ENCODE data around the gene DHX57.

DHX57 gene

DNA sequence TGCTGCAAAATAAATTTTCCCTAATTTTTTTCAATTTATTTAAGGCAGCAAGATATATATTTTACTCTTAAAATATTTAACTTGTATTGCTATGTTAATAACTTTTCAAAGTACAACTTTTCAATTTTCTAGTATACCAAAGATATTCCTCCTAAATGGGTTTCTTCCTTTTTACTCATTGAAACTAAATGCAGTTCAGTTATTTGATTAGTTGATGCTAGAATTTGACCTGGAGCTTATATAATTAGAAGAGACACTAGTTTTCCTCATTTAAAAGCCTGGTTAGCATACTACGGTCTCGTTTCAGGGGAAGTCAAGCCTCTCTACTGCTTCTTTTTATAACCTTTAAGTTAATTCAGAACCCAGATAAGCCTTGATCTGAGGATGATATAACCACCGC lies 13.8 kb upstream of the DHX57 start, which contains the start of gene ARHGEF33:
Gene ARHGEF33 (plus strand): TSS at position 301 of the 400 bp plus-strand sequence. CDS start 29,573 bp downstream, outside the sequence.
- no peak for DNase-seq (ENCODE audit: low spot score)
- TF ChIP-seq, protein P1, sequence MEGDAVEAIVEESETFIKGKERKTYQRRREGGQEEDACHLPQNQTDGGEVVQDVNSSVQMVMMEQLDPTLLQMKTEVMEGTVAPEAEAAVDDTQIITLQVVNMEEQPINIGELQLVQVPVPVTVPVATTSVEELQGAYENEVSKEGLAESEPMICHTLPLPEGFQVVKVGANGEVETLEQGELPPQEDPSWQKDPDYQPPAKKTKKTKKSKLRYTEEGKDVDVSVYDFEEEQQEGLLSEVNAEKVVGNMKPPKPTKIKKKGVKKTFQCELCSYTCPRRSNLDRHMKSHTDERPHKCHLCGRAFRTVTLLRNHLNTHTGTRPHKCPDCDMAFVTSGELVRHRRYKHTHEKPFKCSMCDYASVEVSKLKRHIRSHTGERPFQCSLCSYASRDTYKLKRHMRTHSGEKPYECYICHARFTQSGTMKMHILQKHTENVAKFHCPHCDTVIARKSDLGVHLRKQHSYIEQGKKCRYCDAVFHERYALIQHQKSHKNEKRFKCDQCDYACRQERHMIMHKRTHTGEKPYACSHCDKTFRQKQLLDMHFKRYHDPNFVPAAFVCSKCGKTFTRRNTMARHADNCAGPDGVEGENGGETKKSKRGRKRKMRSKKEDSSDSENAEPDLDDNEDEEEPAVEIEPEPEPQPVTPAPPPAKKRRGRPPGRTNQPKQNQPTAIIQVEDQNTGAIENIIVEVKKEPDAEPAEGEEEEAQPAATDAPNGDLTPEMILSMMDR (IDR thresholded peaks at IDR 0.05; ENCODE audit: extremely low read depth, insufficient read depth, missing control alignments) = no peak
- in situ Hi-C loops (cut with MboI; ENCODE audit: low pct_unique_long_range_greater_than_20kb, low sequenced_read_pairs, unreplicated experiment) = no loop called here

DNA sequence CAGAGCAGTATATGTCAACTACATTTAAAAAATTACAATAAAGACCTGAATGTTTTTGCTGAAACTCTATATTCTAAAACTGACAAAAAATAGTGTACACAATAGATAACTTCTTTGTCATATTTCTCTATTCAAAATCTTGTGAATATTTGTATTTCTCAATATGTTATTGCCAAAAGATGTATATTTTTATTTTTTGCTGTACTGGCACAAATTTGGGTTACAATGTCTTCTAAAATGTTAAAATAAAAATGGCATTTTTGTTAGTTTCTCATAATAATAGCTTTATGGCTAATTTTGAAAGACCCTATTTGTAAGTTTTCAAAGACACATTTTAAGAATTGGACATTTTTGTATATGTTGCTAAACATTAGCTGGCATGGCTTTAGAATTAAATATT lies 13.3 kb upstream of the DHX57 start:
- in situ Hi-C loops (cut with MboI; ENCODE audit: low pct_unique_long_range_greater_than_20kb, low sequenced_read_pairs, unreplicated experiment) = no loop called here
- DNase-seq (ENCODE audit: low spot score) = no peak
- TF ChIP-seq, protein P1 (IDR thresholded peaks at IDR 0.05; ENCODE audit: extremely low read depth, insufficient read depth, missing control alignments) = no peak

GRCh38 chr2:38887902-38888554 lies 12.3 kb upstream of the DHX57 start:
- DNase-seq (ENCODE audit: low spot score) = no peak
- TF ChIP-seq, protein P1 (IDR thresholded peaks at IDR 0.05; ENCODE audit: extremely low read depth, insufficient read depth, missing control alignments) = no peak
- in situ Hi-C loops (cut with MboI; ENCODE audit: low pct_unique_long_range_greater_than_20kb, low sequenced_read_pairs, unreplicated experiment) = no loop called here

GRCh38 chr2:38887347-38887746 lies 11.6 kb upstream of the DHX57 start:
- in situ Hi-C loops (cut with MboI; ENCODE audit: low pct_unique_long_range_greater_than_20kb, low sequenced_read_pairs, unreplicated experiment) = no loop called here
- DNase-seq (ENCODE audit: low spot score) = no peak
- TF ChIP-seq, protein P1 (IDR thresholded peaks at IDR 0.05; ENCODE audit: extremely low read depth, insufficient read depth, missing control alignments) = no peak

DNA sequence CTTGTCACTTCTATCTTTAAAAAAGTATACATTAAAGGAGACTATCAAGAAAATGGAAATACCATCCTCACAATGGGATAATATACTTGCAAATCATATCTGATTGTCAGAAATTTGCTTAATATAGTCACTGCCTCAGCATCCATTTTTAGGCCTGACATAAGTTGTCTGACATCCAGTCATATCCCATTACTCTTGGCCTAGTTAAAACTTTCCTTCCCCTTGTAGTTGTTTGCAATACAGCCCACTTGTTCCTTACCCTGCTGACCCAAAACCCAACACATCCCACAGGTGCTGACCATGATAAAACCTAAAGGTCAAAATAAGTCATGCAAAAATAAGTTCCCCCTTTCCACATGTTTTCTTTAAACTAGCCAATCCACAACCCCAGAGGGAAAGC lies 10.3 kb upstream of the DHX57 start:
- no peak for DNase-seq (ENCODE audit: low spot score)
- in situ Hi-C loops (cut with MboI; ENCODE audit: low pct_unique_long_range_greater_than_20kb, low sequenced_read_pairs, unreplicated experiment) = no loop called here
- TF ChIP-seq, protein P1 (IDR thresholded peaks at IDR 0.05; ENCODE audit: extremely low read depth, insufficient read depth, missing control alignments) = no peak

DNA sequence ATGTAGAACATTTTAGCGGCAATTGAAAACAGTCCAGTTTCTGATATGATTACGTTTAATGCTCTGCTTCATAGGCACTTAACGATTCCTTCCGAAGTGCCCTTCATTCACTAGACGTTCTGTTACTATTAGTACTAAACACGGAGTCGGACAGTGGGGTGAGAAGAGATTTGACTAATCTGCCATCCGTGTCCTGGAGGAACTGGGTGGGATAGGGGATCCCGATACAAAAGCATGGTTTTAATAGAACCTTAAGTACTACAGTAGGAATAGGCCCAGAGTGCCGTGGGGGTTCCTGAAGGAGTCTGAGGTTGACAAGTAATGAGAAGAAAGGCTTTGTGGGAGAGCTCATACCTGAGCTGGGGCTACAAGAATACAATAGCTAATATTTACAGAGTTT lies 673 bp upstream of the DHX57 start:
- in situ Hi-C loops (cut with MboI; ENCODE audit: low pct_unique_long_range_greater_than_20kb, low sequenced_read_pairs, unreplicated experiment) = no loop called here
- TF ChIP-seq, protein P1 (IDR thresholded peaks at IDR 0.05; ENCODE audit: extremely low read depth, insufficient read depth, missing control alignments) = no peak
- no peak for DNase-seq (ENCODE audit: low spot score)

All from GM13977 (cell line).